HG03196 (cell line): ENCODE measurements around the gene NOL11.
"Not testable (repeated sequence)": the region's sequence is repeated elsewhere in the genome, so short reads cannot be mapped to it uniquely, and the experiment has no call there.

Experiments
- ATAC-seq: cut with Tn5 transposase; IDR thresholded peaks from one replicate; pipeline ENCODE4 v1.9.1; 2021; ENCODE audit not compliant: unreplicated experiment

The NOL11 gene

DNA sequence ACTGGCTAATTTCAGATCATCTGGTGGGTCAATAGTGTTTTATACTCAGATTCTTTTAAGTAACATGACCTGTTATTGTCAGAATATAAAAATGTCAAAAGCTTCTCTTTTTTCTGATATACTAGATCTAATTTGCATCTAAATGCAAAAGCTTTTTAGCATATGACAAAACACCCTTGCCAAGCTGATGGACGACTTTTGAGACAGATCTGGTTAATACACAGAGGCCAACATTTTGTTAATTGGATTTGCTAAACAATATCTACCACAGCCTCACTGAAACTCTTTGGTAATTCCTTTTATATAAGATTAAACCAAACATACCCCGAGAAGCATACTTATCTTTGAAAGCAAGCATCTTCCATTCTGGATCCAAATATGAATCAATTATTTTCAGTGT, 10.3 kb upstream of the NOL11 start:
- ATAC-seq: no peak

DNA sequence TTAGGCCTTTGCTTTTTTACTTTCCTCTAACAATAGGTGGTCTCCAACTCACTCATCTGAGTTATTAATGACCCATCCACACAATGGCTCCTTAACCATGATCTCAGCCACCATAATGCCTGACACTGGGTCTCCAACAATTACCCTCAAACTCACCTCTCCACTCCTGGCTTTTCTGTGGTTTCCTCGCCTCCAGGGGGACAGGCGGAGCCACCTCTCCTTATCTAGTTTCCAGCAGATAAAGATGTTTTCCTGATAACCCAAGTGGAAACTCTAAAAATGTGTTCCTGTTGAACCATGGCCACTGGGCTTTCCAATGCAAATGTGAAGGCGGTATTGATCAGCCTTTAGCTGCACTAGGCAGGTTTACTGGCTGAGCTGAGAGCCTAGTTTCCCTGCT, 9.4 kb upstream of the NOL11 start:
- no peak for ATAC-seq

- ATAC-seq: no peak
Observed at GRCh38 chr17:67711916-67712315, 5.8 kb upstream of the NOL11 start.

GRCh38 chr17:67712375-67712774, 5.4 kb upstream of the NOL11 start:
- ATAC-seq: no peak

DNA sequence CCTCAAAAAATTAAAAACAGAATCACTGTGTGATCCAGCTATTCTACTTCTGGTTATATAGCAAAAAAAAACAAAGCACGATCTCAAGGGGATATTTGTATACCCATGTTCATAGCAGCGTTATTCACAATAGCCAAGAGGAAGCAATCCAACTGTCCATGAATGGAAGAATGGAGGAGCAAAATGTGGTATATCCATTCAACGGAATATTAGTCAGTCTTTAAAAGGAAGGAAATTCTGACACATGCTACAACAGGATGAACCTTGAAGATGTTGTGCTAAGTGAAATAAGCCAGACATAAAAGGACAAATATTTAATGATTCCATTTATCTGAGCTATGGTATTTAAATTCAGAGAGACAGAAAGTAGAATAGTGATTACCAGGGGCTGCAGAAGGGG, 4.6 kb upstream of the NOL11 start:
- no peak for ATAC-seq

GRCh38 chr17:67716405-67716798, 1.3 kb upstream of the NOL11 start:
- ATAC-seq: no peak

- no peak for ATAC-seq
Observed at GRCh38 chr17:67717192-67717623, 528 bp upstream of the NOL11 start.

- peak; percentile 4 for ATAC-seq
Observed at GRCh38 chr17:67718325-67718941, 697 bp downstream of the NOL11 start.

- ATAC-seq: no peak
Observed at GRCh38 chr17:67725373-67725791, 7.6 kb downstream of the NOL11 start.

DNA sequence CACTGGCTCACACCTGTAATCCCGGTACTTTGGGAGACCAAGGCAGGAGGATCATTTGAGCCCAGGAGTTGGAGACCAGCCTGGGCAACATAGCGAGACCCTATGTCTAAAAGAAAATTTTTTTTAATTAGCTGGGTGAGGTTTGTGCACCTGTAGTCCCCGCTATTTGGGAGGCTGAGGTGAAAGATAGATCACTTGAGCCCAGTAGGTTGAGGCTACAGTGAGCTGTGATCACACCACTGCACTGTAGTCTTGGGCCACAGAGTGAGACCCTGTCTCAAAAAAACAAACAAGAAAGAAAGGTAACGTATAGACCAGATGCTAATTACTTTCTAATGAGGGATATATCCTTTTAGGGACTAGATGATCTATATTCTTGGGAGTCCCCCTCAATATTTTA, 8.1 kb downstream of the NOL11 start:
- ATAC-seq: no peak

DNA sequence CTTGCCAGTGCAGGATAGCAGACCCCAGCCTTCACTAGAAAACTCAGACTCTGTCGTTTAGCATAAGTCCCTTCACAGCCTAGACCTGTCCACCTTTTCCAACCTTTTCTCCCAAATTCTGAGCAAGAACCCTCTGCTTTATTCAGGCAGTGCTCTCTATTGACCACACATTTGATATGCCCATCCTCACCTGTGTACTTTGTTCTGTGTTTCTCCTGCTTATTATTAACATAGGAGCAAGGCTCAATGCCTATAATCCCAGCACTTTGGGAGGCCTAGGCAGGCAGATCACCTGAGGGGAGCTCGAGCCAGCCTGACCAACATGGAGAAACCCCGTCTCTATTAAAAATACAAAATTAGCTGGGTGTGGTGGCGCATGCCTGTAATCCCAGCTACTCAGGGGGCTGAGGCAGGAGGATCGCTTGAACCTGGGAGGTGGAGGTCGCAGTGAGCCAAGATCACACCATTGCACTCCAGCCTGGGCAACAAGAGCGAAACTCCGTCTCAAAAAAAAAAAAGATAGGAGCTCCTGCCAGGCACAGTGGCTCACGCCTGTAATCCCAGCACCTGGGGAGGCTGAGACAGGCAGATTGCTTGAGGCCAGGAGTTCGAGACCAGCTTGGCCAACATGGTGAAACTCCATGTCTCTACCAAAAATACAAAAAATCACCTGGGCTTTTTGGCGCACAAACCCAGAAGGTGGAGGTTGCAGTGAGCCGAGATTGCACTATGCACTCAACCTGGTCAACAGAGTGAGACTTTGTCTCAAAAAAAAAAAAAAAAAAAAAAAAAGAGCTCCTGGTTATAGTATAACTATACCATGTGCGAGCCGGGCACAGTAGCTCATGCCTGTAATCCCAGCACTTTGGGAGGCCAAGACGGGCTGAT, 9.7 kb downstream of the NOL11 start:
- not testable (repeated sequence) for ATAC-seq

DNA sequence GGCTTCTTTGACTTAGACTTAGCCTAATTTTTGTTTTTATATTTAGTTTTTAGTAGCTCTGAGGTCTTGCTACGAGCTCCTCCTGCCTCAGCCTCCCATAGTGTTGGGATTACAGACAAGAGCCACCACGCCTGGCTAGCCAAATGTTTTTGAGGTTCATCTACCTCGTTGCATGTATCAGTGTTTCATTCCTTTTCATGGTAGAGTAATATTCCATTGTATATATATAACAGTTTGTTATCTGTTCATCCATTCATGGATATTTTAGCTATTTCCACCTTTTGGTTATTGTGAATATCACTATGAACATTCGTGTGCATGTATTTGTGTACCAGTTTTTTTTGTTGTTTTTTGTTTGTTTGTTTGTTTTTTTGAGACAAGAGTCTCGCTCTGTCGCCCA, 12.2 kb downstream of the NOL11 start:
- no peak for ATAC-seq

DNA sequence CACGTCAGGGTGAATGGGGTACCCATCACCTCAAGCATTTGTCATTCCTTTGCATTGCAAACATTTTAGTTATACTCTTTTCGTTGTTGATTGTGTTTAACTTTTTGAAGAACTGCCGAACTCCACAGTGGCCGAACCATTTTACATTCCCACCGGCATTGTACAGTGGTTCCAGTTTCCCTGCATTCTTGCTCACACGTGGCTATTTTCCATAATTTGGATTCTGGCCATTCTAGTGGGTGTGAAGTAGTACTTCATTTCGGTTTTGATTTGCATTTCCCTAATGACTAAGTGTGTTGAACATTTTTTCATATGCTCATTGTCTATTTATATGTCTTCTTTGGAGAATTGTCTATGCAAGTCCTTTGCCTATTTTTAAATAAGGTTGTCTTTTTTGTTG, 13.0 kb downstream of the NOL11 start:
- no peak for ATAC-seq

GRCh38 chr17:67733449-67733848, 15.7 kb downstream of the NOL11 start:
- no peak for ATAC-seq

DNA sequence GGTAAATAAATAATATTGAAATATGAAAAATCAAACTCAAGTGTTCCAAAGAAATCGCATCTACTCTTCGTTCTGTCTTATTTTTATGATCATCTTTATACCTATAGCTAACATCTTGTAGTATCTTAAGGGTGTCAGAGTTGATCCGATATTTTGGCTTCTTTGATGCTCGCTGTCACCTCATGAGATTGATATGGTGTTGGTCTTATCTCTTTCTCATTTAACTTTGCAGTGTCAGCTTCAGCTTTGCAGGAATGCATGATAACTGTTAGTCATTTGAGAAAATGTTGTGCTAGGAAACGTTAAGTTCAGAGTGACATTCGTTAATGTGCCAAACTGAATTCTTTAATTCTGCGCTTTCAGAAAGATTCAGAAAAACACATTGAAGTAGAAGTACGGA, 19.4 kb downstream of the NOL11 start:
- ATAC-seq: no peak

GRCh38 chr17:67742025-67742424, 24.3 kb downstream of the NOL11 start:
- no peak for ATAC-seq

DNA sequence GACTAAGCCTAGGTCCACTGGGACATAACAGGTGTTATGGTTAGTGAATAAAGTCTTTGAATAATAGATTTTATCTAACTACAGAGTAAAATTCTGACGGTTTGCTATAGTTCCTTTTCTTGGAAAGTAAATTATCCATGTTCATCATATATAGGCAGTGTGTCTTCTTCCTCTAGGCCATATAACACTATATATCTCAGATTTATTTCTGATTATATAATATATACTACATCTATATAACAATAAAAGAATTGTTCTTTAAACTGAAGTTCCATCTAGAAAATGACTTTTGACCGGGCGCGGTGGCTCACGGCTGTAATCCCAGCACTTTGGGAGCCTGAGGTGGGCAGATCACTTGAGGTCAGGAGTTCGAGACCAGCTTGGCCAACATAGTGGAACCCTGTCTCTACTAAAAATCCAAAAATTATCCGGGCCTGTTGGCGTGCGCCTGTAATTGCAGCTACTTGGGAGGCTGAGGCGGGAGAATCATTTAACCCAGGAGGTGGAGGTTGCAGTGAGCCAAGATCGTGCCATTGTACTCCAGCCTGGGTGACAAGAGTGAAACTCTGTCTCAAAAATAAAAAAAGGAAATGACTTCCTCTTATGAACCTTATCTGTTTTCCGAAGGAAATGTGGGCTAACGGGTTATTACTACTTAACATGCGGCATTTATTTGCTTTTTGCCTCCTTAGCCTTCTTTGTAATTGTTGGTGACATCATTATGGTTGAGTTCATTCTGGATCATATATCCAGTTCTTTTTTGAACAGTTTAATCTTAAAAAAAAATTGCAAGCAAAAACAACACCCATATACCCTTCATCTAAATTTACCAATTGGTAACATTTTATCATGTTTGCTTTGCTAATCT, 29.2 kb downstream of the NOL11 start:
- ATAC-seq: no peak

DNA sequence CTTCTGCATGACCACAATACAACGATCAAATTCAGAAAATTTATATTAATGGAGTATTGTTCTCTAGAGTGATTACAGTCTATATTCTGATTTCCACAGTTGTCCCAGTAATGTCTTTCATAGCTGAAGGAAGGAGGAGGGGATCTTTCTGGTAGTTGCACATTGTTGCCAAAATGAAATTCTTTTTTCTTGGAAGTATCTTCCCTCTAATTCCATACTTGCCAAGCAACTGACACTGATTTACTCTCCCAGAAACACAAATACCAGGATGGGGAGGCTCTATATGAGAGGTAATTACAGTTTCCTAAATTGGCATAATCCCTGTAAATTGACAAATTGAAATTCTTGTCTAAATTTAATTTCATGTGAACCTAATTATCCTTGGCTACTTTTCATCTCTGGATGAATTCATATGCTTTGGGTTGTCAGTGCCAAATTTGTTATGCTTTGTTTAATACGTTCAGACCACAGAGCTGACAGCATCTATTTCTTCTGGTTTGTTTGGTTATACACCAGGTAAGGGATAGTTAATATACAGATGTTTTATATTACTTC, 30.0 kb downstream of the NOL11 start:
- no peak for ATAC-seq

DNA sequence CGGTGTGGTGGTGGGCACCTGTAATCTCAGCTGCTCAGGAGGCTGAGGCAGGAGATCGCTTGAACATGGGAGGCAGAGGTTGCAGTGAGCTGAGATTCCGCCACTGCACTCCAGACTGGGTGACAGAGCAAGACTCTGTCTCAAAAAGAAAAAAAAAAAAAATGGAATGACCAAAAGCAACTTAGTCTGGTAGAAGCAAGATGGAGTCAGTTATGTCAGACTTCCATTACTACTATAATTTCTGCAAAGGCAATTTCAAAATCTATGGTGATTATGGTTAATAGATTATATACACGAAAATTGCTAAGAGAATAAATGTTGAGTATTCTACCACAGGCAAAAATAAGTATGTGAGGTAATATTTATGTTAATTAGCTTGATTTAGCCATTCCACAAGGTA, 32.3 kb downstream of the NOL11 start:
- ATAC-seq: no peak

DNA sequence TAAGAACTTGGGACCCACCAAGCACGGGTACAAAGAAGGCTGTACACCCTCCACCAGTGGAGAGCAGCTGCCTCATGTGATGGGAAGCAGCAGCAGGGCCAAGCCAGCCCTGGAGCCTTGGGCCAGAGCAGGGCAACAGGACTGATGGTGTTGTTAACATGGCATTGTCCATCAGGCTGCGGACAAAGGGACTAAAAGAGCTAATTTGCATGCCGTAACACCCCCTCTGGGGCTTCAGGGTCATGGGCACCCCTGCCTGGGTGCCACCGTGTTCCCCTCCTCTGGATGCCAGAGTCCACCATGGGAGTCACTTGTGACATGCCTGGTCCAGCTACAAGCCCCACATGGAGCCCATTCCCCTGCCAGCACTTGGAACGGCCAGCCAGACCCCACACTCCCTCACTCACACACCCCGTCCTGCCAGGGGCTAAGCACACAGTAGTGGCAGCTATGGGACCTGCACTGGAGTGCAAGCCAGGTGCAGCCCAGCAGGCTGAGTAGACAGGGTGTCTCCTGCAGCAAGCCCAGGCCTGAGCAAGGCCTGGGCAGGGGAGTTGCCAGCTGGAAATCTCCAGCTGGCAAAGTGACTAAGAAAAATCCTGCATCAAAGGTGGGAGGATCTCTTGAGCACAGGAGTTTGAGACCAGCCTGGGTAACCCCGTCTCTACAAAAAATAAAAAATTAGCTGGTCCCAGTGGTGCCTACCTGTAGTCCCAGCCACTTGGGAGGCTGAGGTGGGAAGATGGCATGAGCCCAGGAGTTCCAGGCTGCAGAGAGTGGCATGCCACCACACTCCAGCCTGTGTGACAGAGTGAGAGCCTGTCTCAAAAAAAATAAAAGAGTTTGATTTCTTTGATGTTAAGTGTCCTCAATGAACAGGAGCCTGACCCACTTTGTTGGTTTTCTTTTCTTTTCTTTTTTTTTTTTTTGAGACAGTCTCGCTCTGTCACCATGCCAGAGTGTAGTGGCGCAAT, 33.7 kb downstream of the NOL11 start:
- no peak for ATAC-seq
